IPS-18c (cell line): ENCODE data around the gene LYZL2.
"Not testable (repeated sequence)": the region's sequence is repeated elsewhere in the genome, so short reads cannot be mapped to it uniquely, and the experiment has no call there.

ENCODE experiments used
- H3K4me3 ChIP-seq: 2 replicates; pipeline ENCODE4 v1.7.0; 2013; ENCODE audit warnings: low read depth, mild to moderate bottlenecking, low read length, moderate library complexity; ENCODE audit not compliant: insufficient read depth
- H3K9me3 ChIP-seq: one replicate; pipeline ENCODE4 v1.6.1; 2013; ENCODE audit warnings: mild to moderate bottlenecking, low read length, moderate library complexity; ENCODE audit not compliant: control insufficient read depth, insufficient read depth

LYZL2 gene

GRCh38 chr10:30603589-30603988, 26.0 kb downstream of the LYZL2 start:
- Histone ChIP-seq H3K9me3 (no peaks in the 10 kb centered on the region), H3K4me3 (no peak overlapping the region)

- Histone ChIP-seq H3K4me3 (no peak overlapping the region), H3K9me3 (no peaks in the 10 kb centered on the region)
Observed at GRCh38 chr10:30602747-30603146, 26.8 kb downstream of the LYZL2 start.

- H3K9me3 ChIP-seq = no peaks in the 10 kb centered on the region
Observed at GRCh38 chr10:30600005-30600404, 29.5 kb downstream of the LYZL2 start.

GRCh38 chr10:30598105-30598776, 31.3 kb downstream of the LYZL2 start:
- no peak overlapping the region for H3K4me3 ChIP-seq
- no peaks in the 10 kb centered on the region for H3K9me3 ChIP-seq

More at GRCh38 chr10:30600005-30600404, 29.5 kb downstream of the LYZL2 start:
- H3K4me3 ChIP-seq = no peak overlapping the region

- H3K9me3 ChIP-seq, H3K4me3 ChIP-seq: not testable (repeated sequence)
Observed at GRCh38 chr10:30597433-30597824, 32.1 kb downstream of the LYZL2 start.

- not testable (repeated sequence) for H3K4me3 ChIP-seq, H3K9me3 ChIP-seq
Observed at GRCh38 chr10:30596493-30597432, 32.8 kb downstream of the LYZL2 start.

- no peaks in the 10 kb centered on the region for H3K9me3 ChIP-seq
- H3K4me3 ChIP-seq = no peak overlapping the region
Observed at GRCh38 chr10:30596013-30596412, 33.5 kb downstream of the LYZL2 start.

GRCh38 chr10:30594077-30594476, 35.5 kb downstream of the LYZL2 start:
- no peak overlapping the region for H3K4me3 ChIP-seq

GRCh38 chr10:30592770-30593169, 36.8 kb downstream of the LYZL2 start:
- not testable (repeated sequence) for H3K9me3 ChIP-seq, H3K4me3 ChIP-seq

More at GRCh38 chr10:30594077-30594476, 35.5 kb downstream of the LYZL2 start:
- H3K9me3 ChIP-seq = no peaks in the 10 kb centered on the region

- no peak overlapping the region for H3K4me3 ChIP-seq
Observed at GRCh38 chr10:30591249-30591670, 38.3 kb downstream of the LYZL2 start.

GRCh38 chr10:30589441-30589840, 40.1 kb downstream of the LYZL2 start:
- Histone ChIP-seq H3K9me3 (no peaks in the 10 kb centered on the region), H3K4me3 (no peak overlapping the region)

More at GRCh38 chr10:30591249-30591670, 38.3 kb downstream of the LYZL2 start:
- H3K9me3 ChIP-seq = no peaks in the 10 kb centered on the region

- no peak overlapping the region; the same call in 1 of the 2 replicates for H3K4me3 ChIP-seq
- H3K9me3 ChIP-seq = no peaks in the 10 kb centered on the region
Observed at GRCh38 chr10:30587522-30588031, 42.0 kb downstream of the LYZL2 start.

GRCh38 chr10:30586828-30587227, 42.7 kb downstream of the LYZL2 start:
- Histone ChIP-seq H3K4me3 (no peak overlapping the region), H3K9me3 (no peaks in the 10 kb centered on the region)

- no peak overlapping the region for H3K4me3 ChIP-seq
- no peaks in the 10 kb centered on the region for H3K9me3 ChIP-seq
Observed at GRCh38 chr10:30583778-30584415, 45.7 kb downstream of the LYZL2 start.

- H3K4me3 ChIP-seq = no peak overlapping the region
- H3K9me3 ChIP-seq = peaks cover 2% of the 10 kb centered on the region
Observed at GRCh38 chr10:30581779-30582380, 47.7 kb downstream of the LYZL2 start.

GRCh38 chr10:30580676-30581075, 48.9 kb downstream of the LYZL2 start:
- Histone ChIP-seq H3K9me3 (peaks cover 2% of the 10 kb centered on the region), H3K4me3 (no peak overlapping the region)

- Histone ChIP-seq H3K9me3 (peaks cover 2% of the 10 kb centered on the region), H3K4me3 (no peak overlapping the region)
Observed at GRCh38 chr10:30580241-30580640, 49.3 kb downstream of the LYZL2 start.
